ENCODE measurements around the gene CTDNEP1.

- TF ChIP-seq CTCF (conservative IDR thresholded peaks at IDR 0.05) (no peak), ZFX (IDR thresholded peaks at IDR 0.05) (no peak)
Observed at GRCh38 chr17:7232114-7232513, 19.4 kb downstream of the CTDNEP1 start.
